Cerebellar nuclear complex (tissue), 1 donor: Measurements from ENCODE around the gene EMC9.

Experiments
- DNase-seq, 2 experiments: peaks; one replicate each; lab custom pipeline; 2025; lab: John Stamatoyannopoulos, UW

EMC9 gene

DNA sequence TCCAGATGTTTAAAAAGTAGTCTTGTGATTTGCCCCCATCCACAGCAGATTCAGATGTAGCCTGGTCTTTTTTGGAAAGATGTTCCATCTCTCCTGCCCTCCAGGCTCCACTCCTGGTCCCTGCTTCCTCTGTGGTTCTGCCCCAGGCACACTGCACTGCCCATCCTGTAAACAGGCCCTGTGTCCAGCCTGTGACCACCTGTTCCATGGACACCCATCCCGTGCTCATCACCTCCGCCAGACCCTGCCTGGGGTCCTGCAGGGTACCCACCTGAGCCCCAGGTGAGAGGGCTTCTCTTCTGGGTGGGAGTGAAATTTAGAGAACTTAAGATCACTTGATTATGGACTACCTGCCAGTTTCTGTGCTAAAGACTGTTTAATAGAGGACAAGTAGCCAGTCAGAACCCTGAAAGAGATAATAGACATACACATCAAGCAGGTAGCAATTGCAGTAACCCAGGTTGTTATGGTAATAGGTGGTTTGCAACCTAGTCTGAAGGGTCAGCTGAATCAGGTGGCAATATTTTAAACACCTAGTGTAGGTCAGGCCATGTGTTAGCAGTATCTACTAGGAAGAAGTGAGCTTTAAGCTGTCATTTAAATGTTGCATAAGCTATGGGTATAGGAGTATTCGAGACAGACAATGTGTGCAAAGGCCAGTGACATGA, 8.0 kb upstream of the EMC9 start:
- DNase-seq = no peak

DNA sequence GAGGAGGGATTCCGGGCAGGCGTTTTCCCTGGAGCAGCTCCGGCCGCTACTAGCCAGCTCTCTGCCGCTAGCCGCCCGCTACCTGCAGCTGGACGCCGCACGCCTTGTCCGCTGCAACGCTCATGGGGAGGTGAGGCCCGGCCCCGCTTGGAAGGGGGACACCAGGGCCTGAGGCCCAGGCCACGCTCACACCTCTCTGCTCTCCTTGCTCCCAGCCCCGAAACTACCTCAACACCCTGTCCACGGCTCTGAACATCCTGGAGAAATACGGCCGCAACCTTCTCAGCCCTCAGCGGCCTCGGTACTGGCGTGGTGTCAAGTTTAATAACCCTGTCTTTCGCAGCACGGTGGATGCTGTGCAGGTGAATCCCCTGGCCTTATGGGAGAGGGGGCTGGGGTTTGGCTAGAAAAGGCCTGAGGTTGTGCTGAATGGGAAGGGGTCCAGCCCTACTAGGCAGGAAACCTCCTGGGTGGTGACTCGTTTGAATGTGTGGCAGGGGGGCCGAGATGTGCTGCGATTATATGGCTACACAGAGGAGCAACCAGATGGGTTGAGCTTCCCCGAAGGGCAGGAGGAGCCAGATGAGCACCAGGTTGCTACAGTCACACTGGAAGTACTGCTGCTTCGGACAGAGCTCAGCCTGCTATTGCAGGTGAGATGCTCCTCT, 6.5 kb upstream of the EMC9 start:
- DNase-seq = no peak

DNA sequence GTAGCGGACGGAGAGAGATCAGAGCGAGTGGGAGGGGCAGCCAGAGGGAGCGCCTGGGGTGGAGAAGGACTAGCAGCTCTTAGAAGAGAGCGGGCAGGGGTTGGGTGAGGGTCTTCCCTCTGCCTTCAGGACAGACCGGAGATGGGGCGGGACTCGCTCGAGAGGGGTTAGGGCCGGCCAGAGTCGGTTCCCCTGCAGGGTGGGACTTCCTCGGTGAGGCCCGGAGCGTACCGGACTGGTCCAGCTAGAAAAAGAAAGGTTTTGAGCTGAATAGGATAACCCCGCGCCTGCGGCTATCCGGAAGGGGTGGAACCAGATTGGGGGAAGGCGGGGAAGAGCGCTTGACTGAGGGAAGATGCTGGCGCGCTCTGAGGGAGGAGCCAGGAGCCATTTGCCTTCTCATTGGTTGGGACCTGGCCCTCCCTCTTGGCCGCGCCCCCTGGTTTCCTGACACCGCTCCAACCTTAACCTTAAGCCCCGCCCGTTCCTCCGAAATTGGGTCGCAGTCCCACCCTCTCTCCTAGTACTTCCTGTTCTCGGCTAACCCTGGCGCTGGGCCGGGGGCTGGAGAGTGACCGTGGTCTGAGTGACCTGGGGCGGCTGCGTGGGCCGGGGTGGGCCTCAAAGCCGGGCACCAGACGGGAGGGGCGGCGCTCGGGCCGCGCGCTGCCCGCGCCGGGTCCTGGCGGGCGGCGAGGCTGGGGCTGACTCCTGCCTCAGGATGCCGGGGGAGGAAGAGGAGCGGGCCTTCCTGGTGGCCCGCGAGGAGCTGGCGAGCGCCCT, 5.8 kb upstream of the EMC9 start, which contains the start of gene RNF31:
Gene RNF31, plus strand, starts transcription at position 521 of the 783 bp plus-strand sequence. Its CDS starts 201 bp downstream, at position 722.
- peak; percentile 89 to 98 for DNase-seq

DNA sequence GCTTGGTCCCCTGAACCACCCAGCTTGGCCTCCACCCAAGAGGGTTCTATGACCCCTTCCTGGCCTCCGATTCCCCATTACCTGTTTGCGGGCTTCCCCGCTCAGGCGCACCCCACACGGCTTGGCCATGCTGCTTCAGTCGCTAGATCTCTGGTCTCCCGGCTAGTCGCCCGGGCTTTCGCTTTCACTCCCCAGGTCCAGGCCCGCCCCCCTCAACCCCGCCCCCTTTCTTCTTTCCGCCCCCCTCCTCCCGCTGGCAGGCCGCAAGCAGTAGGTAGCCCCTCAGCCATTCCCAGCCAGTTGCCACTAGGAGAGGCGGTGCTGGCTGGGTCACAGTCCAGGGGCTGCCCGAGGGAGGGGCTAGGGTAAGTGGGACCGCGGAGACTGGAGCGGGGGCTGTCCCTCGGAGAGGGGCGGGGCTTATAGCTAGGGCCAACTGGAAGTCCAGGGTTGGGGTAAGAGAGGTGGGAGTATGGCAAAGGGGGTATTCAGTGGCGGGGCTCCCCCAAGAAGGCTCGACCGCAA, 5.1 kb upstream of the EMC9 start, which contains the start of gene PSME2:
Gene PSME2, minus strand, starts transcription at position 158 of the 525 bp plus-strand sequence. Its CDS starts 29 bp downstream, at position 129.
- peak in 1 of 2 experiments; percentile 25 for DNase-seq

DNA sequence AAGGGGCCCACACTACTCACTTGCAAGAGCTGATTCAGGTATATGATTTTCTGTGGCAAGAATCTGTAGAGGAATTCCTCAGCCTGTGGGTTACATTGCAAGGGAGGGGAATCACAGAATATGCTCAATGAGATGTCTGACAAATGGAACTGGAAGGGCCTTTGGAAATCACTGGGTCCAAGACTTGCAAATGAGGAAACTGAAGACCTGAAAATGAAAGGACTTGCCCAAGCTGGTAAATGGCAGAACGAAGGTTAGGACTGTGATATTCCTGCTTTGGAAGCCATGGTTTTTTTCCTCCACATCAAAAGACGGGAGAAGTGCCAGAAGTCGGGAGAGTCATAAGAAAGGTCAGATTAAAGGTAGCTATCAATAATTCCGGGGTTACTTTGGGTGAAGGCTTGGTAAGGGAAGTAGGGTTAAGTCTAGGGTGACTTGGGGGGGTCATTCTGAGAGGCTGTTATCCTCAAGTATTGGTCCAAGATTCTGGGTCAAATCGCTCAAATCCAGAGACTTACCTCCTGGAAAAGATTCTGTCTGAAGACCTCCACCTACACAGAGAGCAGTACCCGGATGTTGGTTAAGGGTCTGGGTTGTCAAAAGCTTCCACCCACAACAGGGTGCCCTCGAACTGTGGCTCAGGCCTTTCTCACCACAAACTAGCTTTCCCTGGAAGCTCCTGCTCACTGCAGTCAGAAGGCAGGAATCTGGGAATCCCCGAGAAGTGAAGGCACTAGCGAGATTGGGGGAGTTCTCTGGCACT, 4.5 kb upstream of the EMC9 start:
- DNase-seq = no peak

DNA sequence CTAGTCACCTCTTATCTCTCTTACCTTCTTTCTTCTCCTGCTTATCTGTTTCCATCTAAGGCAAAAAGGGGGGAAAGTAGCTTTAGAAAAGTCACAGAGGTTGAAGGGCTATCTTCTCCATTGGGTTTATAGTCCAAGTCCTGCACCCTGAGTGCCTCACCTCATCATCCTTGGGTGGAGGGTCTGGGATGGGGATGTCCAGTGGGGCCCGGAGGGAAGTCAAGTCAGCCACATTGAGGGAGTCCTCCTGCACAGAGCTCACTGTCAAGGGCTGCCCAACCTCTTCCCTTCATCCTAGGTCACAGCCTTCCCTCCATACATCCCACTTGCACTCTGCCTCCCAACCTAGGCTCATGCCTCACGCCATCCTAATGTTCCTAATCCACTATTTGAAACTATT, 3.8 kb upstream of the EMC9 start:
- DNase-seq = no peak

DNA sequence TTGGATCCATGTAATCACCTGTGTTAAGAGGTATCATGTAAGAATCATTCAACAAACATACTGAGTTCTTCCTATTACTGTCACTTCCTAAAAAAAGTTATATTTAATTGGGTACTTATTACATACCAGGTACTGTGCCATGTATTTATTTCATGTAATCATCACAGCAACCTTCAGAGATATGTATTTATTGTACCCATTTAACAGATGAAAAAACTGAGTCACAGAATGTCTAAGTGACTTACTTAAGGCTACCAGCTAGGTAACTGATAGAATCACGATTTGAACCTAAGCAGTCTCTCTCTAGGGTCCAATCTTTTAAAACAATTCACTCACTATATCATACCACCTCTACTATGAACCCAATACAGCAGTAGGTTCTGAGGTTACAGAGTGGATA, 3.1 kb upstream of the EMC9 start:
- DNase-seq = no peak

DNA sequence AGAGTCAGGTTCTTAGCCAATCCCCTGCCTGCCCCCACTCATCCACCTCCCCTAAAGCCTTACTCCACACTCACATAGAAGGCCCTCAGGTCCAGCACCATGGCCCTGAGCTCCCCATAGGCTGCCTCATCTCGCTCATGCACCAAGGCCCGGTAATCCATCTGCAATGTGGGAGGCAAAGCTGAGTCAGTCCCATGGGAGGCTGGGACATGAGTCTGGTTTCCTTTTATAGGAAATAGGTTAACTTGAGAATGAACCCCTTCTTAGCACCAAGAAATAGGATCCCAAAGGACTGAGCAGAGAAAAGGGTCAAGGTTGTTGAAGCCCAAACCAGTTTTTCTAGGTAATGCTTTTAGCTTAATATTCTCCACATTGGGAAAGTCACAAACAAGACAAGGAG, 2.1 kb upstream of the EMC9 start:
- no peak for DNase-seq

DNA sequence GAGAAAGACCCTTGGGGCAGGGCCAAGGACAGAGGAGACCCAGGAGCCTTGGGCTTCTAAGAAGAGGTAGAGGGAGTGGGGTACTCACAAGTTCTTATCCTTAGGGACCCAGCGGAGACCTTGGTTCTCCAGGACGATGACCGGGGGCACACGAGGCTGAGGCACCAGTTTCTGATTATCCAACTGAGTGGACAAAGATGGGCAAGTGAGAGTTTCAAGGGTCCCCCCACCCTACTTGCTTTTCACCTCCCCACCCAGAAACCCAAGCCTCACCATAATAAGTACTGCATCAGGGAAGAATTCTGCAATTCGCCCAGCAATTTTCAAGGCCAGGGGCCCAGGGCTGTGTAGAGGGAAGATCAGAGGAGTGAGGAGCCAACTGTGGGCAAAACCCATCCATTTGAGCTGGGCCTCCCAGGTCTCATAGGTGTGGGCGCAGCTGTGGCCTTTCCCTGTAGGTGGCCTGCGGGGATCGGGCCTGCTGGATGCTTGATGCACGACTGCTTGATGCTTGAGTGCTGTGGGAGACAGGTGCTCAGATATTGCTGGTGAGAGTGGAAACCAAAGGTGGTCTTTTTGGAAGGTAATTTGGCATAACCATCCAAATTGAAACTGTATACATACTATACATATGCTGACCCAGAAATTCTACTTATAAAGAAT, 2.0 kb downstream of the EMC9 start:
- no peak for DNase-seq

DNA sequence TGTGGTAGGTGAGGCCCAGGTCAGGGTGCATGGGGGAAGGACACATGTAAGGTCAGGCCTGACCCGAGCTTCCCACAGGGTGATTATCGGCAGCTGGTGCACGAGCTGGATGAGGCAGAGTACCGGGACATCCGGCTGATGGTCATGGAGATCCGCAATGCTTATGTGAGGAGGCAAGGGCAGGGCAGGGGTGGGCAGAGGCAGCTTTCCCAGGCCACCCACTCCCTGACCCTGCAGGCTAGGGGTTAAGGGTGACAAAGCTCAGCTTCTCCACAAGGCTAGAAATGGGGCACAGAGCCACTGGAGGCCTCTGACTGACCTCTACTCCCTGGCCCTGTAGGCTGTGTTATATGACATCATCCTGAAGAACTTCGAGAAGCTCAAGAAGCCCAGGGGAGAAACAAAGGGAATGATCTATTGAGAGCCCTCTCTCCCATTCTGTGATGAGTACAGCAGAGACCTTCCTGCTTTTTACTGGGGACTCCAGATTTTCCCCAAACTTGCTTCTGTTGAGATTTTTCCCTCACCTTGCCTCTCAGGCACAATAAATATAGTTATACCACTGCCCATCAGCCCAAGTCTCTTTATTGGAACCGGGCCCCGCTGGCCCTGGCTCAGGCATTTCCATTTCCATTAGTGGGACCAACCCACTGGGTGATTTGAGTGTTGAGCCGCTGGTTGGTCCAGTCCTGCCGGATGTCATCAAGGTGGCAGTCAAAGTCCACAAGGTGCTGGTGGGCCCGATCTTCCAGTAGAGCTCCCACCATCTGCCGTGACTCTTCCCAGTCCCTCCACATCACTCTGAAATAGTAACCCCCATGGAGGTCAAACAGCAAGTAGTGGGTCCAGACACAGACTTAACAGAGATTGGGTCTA, 2.8 kb downstream of the EMC9 start:
- no peak for DNase-seq

DNA sequence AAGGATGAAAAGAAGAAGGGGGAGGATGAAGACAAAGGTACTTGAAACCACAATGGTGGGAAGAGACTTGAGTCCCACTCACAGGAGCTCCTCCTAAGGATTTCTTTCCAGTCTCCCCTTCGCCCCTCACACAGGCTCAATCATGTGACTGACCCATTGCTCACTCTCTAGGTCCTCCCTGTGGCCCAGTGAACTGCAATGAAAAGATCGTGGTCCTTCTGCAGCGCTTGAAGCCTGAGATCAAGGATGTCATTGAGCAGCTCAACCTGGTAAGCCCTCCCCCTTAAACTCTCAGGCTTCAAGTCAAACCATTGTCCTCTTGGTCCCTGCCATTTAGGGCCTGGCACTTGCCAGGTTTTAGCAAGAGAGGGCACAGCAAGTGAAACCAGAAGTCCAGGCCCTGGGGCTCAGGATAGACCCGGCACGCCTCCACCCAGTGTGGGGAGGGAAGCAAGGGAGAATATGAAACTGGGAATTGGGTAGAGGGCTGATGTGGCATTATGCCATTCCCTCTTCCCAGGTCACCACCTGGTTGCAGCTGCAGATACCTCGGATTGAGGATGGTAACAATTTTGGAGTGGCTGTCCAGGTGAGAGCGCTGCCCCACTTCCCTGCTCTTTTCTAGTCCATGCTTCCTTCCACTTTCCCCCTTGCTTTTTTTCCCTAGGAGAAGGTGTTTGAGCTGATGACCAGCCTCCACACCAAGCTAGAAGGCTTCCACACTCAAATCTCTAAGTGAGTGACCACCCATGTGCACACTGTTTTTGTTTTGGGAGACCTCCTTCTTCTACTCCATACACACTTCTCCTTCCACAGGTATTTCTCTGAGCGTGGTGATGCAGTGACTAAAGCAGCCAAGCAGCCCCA, 3.6 kb downstream of the EMC9 start:
- DNase-seq = no peak

DNA sequence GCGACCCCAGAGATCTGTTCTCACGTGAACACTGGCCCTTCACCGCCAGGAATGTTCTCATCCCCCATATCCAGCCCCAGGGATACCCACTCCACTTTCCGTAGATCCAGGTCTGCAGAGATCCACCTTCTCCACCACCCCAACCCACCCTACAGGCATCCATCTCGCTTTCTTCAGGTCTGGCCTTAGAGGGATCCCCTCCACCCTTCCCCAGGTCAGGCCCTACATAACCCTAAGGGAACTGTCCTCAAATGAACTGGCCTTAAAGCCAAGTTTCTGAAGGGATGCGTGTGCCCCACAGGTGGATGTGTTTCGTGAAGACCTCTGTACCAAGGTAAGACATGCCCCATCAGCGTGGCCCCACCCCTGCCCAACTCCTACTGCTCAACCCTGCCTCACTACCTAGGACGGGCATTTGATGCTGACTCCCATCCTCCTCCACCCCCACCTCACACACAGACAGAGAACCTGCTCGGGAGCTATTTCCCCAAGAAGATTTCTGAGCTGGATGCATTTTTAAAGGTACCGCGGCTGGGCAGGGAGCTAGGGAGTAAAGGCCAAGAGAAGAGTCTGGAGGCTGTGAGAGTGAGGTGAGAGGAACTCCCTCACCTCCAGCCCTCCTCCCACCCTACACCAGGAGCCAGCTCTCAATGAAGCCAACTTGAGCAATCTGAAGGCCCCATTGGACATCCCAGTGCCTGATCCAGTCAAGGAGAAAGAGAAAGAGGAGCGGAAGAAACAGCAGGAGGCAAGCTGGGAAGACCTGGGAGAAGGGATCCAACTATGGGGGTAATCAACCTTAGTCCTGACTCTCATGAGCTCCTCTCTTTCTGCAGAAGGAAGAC, 4.5 kb downstream of the EMC9 start:
- DNase-seq = no peak

DNA sequence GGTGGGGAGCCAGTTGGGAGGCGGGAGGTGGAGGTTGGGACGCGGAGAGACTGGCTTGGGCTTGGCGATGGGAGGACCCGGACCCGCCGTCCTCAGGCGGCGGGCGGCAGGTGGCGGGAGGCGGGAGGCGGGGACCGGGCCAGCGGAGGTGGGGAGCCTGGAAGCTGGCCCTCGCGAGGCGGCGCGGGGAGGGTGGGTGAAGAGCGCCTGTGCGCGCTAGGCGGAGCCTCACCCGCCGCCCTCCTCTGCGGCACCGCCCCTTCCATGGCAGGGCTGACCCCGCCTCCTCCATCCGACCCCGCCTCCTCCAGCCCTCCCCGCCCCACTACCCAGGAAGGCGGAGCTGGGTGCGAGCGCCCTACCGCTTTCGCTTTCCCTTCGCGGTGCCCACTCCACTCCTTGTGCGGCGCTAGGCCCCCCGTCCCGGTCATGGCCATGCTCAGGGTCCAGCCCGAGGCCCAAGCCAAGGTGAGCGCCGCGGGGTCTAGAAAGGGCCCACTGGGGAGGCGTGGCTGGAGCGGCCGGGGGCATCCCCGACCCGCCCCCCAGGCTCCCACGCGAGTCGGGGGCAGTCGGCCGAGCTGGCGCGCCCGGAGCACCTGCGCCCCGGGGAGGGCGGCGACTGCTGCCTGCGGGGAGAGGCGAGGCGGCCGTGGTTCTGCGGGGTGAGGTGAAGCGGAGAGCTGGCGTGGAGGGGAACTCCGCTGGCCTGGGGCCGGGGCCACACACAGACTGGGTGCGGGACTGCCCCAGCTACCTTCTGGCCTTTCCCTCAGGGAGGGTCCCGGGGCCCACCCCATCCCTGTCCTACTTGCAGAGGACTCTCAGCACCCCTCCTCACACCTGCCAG, 5.3 kb downstream of the EMC9 start, which contains the start of gene PSME1:
Gene PSME1, plus strand, starts transcription at position 361 of the 850 bp plus-strand sequence. Its CDS starts 69 bp downstream, at position 430.
- peak; percentile 74 to 79 for DNase-seq

DNA sequence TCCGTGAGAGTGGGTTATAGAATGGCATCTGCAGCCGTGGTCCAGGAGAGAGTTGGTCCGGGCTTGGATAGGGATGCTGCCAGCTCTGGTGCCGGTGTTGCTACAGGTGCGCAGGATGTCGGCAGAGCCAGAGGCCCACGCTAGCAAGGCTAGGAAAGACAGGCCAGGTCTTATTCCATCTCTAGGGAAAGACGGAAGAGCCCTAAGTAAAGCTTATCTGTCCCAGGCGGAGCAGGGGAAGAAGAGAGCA, 5.9 kb downstream of the EMC9 start:
- DNase-seq = no peak

DNA sequence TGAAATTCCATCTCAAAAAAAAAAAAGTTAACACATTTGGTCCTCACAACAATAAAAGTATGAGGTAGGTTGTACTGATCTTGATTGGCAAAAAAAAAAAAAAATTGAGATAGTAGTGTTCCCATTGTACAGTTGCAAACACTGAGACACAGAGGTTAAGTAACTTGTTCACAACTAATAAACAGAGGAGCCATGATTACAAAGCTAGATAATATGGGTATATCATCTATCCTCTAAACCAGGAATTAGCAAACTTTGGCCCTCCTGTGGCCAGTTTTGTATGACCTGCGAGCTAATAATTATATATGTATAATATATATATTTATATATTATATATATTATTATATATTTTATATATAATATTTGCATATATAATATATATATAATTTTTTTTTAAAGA, 7.7 kb downstream of the EMC9 start:
- DNase-seq = no peak

DNA sequence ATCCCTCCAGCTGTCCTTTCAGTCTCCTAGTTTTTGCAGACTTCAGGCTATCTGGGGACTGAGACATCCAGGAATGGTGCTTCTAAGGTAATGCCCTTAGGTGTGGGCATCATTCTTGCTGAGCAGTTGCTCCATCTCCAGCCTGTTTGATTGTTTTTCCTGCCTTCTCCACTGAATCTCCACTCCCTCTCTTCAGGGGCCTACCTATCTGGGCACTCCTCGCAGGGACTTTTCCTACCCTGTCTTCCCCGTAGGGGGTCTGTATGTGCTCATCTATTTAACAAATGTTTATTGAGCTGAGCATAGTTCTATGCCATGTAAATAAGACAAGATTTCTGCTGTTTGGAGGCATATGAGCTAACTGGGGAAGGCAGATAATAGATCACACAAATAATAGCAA, 8.4 kb downstream of the EMC9 start:
- DNase-seq = no peak

DNA sequence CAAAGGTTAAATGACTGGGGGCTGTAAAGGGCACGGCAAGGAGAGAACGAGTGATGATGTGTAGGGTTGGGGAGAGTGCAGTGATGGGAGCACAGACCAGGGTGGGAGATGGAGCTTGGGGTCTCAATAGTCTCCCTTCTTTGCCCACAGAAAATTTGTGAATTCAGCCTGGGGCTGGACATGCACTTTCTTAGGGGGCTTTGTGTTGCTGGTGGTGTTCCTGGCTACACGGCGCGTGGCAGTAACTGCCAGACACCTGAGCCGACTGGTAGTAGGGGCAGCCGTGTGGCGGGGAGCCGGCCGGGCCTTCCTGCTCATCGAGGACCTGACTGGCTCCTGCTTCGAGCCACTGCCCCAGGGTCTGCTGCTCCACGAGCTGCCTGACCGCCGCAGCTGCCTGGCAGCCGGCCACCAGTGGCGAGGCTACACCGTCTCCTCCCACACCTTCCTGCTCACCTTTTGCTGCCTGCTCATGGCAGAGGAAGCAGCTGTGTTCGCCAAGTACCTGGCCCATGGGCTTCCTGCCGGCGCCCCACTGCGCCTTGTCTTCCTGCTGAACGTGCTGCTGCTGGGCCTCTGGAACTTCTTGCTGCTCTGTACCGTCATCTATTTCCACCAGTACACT, 9.2 kb downstream of the EMC9 start:
- no peak for DNase-seq
